ENCODE results near the gene PTK7.
"Not testable (repeated sequence)": the region's sequence is repeated elsewhere in the genome, so short reads cannot be mapped to it uniquely, and the experiment has no call there.

PTK7 gene

GRCh38 chr6:43138267-43138666 lies 62.2 kb downstream of the PTK7 start:
- FAIRE-seq (no peak), DNase-seq (ENCODE audit: insufficient read length, low spot score) (no peak)

GRCh38 chr6:43139973-43140372 lies 63.9 kb downstream of the PTK7 start:
- not testable (repeated sequence) for FAIRE-seq; DNase-seq (ENCODE audit: insufficient read length, low spot score)

More at GRCh38 chr6:43138267-43138666, 62.2 kb downstream of the PTK7 start:
- no peak for TF ChIP-seq CTCF (IDR thresholded peaks at IDR 0.05; ENCODE audit: insufficient read depth, missing control alignments)

- FAIRE-seq (no peak), DNase-seq (ENCODE audit: insufficient read length, low spot score) (no peak)
- TF ChIP-seq CTCF (IDR thresholded peaks at IDR 0.05; ENCODE audit: insufficient read depth, missing control alignments) = no peak
Observed at GRCh38 chr6:43141644-43142043, 65.5 kb downstream of the PTK7 start.

GRCh38 chr6:43142101-43142500 lies 66.0 kb downstream of the PTK7 start:
- DNase-seq (ENCODE audit: insufficient read length, low spot score) (no peak), FAIRE-seq (no peak)
- no peak for TF ChIP-seq CTCF (IDR thresholded peaks at IDR 0.05; ENCODE audit: insufficient read depth, missing control alignments)

GRCh38 chr6:43143235-43144128 lies 67.4 kb downstream of the PTK7 start:
- DNase-seq (ENCODE audit: insufficient read length, low spot score) (peak; percentile 95), FAIRE-seq (no peak)
- TF ChIP-seq CTCF (IDR thresholded peaks at IDR 0.05; ENCODE audit: insufficient read depth, missing control alignments) = peak; percentile 87

GRCh38 chr6:43144879-43145278 lies 68.8 kb downstream of the PTK7 start:
- no peak for TF ChIP-seq CTCF (IDR thresholded peaks at IDR 0.05; ENCODE audit: insufficient read depth, missing control alignments)
- FAIRE-seq (no peak), DNase-seq (ENCODE audit: insufficient read length, low spot score) (no peak)

- TF ChIP-seq CTCF (IDR thresholded peaks at IDR 0.05; ENCODE audit: insufficient read depth, missing control alignments) = no peak
- FAIRE-seq (no peak), DNase-seq (ENCODE audit: insufficient read length, low spot score) (no peak)
Observed at GRCh38 chr6:43146261-43146660, 70.1 kb downstream of the PTK7 start.
